ENCODE results near the gene SYT10.
"Not testable (repeated sequence)": the region's sequence is repeated elsewhere in the genome, so short reads cannot be mapped to it uniquely, and the experiment has no call there.

SYT10 gene, protein sequence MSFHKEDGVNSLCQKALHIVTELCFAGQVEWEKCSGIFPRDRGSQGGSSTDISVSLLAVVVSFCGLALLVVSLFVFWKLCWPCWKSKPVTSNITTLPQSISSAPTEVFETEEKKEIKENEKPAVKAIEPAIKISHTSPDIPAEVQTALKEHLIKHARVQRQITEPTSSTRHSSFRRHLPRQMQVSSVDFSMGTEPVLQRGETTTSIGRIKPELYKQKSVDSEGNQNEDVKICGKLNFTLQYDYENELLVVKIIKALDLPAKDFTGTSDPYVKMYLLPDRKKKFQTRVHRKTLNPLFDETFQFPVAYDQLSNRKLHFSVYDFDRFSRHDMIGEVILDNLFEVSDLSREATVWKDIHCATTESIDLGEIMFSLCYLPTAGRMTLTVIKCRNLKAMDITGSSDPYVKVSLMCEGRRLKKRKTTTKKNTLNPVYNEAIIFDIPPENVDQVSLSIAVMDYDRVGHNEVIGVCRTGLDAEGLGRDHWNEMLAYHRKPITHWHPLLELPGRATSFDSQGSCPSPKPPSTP

DNA sequence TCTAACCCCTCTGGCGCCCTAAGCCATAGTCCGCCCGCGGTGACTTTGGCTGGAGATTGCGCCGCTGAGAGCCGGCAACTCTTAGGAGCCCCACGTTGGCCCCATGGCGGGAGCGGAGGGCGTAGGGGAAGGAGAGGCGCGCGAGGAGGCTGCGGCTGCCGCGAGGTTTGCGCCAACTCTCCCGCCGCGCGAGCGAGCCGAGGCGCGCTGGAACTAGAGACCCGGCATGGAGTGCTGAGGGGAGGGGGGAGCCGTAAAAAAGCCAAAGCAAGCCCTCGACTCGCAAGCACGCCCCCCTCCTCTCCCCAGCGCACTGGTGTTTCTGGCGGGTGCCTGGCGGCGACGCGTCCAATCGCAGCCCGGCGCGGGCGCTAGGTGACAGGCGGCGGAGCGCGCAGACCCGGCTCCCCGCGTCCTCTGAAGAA is at the start of gene SYT10:
Gene SYT10 (minus strand): TSS at position 233 of the 425 bp plus-strand sequence. CDS start 297 bp downstream, outside the sequence.
- DNase-seq: peak in 11 of 51 donors; percentile 5 to 62 (median 15)

DNA sequence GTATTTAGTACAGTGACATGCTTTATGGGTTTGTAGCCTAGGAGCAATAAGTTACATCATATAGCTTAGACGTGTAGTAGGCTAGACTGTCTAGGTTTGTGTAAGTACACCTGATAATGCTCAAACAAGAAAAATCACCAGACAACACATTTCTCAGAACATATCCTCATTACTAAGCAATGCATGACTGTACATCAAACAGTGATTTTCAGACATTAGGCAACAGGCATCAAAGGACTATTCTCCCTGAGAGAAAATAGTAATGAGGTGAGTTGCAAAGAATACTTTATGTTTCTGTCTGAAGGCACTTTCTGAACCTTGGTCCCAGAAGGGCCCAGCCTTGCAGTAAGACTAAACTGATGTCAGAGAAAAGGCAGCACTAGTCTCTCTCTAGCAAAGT is 48.4 kb upstream of the SYT10 start:
- DNase-seq: no peak

DNA sequence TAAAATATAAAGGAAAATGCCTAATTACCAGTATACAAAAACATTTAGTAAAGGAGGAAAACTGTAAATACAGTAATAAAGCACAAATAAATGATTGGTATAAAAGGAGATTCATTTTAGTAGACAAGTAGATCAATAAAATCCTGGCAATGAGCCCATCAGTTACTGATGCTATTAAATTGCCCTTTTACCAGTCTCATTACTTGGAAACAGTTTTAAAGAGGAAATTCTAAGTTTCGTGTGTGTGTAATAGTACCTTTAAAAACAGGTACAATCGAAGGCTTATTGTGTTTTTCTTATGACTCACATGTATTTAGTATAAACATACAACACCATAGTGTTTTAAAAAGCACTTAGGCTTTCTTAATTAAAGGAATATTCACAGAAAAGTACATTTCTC is 46.4 kb upstream of the SYT10 start:
- no peak for DNase-seq

DNA sequence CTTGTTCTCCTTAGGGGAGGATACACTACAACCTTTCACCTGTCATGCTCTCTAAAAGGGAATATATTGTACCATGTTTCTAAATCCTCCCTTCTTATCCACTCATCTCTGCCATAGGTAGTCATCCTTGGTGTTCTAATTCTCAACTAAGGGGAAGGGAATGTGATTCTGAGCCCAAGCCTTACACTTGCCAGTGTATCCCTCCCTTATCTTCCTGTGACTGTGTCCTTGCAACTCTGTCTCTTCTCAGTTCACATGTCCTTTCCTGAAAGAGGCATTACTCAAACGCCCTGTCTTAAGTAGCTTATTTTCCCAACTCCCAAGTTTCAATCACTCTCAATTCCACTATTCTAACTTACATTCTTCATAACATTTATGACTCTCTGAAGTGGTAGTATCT is 44.5 kb upstream of the SYT10 start:
- DNase-seq: no peak

DNA sequence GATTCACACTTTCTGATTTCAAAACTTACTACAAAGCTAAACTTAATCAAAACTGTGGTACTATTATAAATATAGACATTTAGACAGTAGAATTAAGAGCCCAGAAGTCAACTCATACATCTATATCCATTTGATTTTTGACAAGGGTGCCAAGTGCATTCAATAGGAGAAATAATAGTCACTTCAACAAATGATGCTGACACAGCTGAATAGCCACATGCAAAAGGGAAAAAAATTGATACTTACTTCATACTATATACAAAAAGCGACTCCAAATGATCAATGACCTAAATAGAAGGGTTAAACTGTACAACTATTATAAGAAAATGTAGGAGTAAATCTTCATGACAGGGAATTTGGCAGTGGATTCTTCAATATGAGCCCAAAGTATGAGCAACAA is 40.7 kb upstream of the SYT10 start:
- DNase-seq: no peak

DNA sequence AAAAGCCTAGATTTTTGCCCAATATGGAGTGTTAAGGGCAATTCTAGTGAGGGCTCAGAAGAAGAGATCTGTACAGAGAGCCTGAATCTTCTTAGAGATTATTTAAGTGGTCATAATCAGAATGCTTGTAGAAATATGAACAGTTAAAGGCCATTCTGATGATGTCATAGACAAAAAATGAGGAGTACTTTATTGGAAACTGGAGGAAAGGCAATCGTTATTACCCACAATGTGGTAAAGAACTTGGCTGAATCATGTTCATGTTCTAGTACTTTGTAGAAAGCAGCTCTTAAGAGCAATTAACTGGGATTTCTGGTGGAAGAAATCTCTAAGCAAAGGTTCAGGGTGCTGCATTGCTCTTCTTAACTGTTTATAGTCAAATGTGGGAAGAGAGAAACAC is 36.4 kb upstream of the SYT10 start:
- DNase-seq: no peak

DNA sequence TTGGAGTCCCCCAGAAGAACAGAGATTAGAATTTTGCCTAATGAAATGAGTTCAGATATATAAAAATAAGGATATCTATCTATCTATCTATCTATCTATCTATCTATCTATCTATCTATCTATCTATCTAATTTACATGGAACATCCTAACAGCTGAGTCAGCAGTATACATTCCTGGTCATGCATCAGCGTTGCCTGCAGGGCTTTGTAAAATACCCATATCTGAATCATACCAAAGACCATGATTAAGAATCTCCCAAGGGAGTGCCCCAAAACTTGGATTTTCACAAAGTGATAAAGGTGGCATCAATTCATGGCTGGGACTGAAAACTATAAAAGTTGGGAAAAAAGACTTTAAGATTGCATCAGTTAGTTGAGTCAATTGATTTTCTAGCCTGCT is 32.7 kb upstream of the SYT10 start:
- DNase-seq: no peak

DNA sequence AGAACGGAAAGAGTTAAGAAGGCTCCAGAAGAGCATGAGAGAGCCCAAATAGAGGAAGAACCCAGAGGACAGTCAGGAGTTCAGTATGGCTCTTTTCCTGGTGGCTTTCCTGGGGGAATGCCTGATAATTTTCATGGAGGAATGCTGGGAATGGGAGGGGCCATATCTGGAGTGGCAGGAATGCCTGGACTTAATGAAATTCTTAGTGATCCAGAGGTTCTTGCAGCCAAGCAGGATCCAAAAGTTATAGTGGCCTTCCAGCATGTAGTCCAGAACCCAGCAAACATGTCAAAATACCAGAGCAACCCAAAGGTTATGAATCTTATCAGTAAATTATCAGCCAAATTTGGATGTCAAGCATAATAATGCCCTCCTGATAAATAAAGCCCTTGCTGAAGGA is 15.5 kb upstream of the SYT10 start:
- DNase-seq: no peak

DNA sequence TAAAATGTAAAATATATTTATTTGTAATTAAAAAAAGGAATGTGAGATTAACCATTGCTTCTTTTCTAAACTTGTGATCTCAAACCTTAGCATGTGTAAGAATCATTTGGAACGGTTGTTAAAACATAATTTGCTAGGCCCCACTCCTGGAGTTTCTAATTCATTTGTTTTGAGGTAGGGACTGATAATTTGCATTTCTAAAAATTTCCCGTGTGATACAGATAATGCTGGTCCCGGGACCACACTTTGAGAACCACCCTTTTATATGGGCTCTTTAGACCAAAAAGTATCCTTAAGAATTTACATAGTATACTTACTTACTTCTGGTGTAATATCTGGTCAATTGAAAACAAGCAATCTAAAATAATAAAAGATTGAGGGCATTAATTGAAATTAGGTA is 10.9 kb upstream of the SYT10 start:
- DNase-seq: no peak

DNA sequence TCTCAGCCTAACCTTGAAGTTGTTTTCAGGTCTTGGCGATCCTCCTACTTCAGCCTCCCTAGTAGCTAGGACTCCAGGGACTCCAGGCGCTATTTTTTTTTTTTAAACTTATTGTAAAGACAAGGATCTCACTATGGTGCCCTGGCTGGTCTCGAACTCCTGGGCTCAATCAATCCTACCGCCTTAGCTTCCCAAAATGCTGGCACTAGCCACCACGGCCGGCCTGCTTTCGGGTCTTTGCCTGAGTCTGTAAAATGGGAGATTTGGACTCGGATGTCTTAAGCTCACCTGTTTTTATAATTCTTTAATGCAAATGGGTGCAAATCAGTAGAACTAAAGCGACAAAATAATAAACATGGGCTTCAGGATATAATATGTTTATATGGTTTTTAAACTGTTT is 858 bp upstream of the SYT10 start:
- no peak for DNase-seq

DNA sequence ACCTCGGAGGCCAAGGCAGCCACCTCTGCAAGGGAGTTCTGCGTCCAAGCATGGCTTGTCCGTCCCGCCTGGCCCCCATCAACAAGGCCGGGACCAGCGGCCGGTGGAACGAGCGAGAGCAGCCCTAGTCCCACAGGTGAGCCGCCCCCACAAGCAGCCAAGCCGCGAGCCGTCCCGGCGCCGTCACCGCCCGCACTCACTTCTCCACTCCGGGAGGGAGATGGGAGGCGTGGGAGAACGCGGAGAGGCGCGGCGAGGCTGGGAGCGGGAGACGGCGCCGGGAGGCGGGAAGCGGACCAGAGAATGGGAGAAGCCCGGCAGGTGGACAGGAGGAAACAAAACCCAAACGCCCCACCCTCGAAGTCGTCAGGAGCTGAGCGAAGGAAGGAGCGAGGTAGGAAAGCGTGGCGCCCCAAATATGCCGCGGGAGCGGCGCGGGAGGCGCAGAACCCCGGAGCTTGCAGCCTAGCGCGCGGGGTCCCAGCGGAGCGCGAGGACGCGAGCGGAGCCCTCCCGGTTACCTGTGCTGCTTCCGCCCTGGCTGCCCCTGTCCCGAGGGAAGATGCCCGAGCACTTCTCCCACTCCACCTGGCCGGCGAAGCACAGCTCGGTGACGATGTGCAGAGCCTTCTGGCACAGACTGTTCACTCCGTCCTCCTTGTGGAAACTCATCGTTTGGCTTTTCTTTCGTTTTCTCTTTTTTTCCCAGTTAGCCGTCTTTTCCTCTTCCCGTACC is 600 bp downstream of the SYT10 start:
- peak in 4 of 51 donors; percentile 3 to 11 (median 8) for DNase-seq

DNA sequence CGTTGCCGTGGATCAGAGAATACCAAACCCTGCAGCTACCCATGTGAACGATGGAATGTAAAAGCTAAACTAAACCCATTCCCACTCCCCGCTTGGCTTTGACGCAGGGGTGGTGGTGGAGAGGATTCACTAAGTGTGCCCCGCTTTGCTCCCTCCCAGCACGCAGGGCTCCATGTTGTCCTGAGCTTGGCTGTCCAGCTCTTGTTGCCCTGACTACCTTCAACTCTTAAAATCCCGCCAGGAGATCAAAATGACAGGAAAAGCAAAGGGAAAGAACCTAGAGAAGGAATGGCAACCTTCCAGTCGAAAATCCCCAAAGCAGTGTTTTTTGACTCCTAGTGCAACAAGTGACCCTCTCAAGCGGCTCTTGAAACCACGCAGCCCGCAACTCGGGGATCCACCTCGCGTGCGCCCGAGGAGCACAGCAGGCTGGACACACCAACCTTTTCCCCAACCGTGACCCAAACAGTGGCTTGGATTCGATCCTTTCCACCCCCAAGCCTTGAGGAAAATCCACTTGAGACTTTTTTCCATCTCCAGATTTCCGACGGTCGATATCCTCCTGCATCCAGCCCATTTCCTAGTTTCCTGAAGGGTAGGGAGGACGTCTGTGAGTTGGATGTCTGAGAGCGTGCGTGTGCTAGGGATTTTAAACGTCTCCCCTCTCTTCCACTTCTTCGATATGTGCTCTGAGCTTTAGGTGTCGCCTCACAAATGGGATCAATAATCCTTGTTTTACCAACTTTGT is 1.4 kb downstream of the SYT10 start:
- DNase-seq: no peak

DNA sequence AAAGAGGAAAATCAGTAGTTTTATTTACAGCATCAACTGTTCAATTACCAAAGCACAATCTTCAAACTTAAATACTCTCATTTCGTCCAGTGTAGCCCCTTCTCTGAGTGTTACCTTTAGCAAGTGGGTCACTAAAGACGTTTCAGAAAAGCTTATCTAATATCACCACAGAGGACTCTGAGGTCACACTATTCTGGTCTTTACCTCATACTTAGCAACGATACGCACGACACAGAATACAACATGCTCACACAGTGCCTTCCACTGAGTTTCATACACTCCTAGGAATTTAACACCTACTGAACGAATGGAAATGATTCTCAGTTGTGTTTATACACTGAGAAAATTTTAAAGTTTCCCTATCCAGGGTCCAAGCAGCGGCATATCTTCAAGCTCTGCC is 2.0 kb downstream of the SYT10 start:
- no peak for DNase-seq

DNA sequence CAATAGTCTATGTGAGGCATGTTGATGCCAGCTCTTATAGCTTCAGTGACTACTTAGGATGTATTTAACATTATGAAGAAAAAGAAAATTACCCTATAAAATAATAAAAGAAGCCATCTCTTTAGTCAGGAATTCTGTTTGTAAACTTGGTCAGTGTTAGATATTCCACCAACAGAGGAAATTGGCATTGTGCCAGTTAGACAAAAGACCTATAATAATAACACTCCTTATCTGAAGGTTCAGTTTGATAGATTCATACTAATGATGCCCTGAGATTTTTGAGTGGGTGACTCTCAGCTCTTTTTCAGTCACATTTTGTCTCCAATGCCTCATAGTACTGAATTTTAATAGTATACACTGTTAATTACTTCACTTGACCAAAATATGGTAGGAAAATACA is 6.6 kb downstream of the SYT10 start:
- no peak for DNase-seq

DNA sequence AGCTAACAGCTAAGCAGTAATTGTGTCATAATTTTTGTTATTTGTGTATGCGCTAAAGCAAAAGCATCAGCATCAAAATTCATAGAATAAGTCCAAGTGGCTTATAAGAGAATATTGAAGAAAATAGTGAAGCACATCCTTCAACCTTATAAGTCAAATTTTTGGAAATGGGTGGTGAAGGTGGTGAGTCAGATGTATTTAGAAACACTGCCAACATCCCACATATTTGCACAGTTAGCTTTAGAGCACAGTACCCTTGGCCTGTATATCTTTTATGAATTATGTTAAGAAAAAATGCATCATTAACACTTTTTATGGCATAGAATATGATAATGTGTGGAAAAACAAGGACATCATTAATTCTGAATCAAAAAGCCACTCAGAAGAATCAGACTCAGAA is 8.0 kb downstream of the SYT10 start:
- no peak for DNase-seq

DNA sequence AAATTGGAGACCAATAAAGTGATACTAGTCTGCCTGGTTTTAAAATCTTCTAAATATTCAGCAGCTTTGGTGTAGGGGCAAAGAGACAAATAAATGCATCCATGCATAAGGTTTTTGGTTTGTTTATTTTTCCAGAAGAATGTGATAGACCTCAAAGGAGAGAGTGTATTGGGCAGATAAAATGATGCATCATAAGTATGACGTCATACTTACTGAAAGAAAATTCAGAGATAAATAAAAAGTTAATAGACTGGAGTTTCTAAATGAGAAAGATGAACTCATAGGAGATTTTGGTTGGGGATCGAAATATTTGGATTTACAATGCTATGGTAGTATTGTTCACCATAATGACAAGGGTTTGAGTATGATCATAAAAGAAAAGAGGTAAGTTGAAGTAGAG is 10.2 kb downstream of the SYT10 start:
- DNase-seq: no peak

DNA sequence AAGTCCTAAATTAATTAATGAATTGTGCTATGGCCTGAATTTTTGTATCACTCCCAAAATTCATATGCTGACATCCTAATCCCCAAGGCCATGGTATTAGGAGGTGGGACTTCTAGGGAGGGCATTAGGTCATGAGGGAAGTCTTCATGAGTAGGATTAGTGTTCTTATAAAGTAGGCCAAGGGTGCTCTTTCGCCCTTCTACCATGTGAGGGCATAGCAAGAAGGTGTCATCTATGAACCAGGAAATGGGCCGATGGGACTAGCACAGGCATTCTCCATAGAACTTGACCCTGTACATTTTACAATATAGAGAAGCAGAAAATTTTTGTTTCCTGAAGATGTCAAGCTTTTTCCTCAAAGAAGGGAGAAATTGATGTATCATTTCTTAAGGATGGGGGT is 12.5 kb downstream of the SYT10 start:
- no peak for DNase-seq

DNA sequence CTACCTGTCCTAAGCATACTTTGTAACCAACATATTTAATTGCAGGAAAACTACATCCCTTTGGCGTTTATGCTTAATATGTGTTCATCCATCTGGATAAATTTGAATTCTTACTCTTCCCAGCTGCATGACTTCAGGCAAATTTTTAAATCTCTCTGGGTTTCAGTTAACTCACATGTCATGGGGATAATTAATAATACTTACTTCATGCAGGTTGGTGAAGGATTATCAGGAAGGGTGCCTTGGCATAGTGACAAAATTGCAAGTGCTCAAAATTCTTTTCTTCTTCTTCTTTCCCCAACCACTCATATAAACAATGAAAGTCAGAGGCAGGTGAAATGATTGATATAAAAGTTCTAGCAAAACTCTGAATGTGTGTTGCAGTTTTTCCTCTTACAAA is 15.9 kb downstream of the SYT10 start:
- DNase-seq: no peak

DNA sequence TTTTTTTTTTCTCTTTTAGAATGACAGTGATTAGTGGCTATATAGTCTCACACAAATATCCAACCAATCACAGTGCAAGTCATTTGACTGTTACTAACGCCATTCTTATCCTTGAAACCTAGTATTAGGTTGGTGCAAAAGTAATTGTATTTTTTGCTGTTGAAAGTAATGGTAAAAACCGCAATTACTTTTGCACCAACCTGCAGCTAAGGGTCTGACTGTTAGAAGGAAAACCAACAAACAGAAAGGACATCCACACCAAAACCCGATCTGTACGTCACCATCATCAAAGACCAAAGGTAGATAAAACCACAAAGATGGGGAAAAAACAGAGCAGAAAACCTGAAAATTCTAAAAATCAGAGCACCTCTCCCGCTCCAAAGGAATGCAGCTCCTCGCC is 27.2 kb downstream of the SYT10 start:
- not testable (repeated sequence) for DNase-seq

DNA sequence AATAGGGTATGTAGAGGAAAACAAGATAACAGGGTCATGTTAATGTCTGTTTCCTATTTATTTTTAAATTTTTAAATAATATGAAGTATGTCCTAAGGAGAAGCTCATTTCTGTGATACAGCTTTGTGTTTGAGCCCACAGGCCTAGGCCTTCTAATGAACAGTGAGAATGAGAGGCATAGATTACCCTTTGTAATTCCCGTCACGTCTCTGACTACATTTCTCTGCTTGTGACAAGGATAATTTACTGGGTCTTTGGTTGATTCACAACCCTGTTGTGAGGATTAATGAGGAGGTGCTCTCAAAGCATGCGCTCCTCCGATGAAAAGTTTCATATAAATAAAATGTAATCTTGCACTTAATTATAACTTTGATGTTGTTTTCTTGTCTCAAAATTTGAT is 56.1 kb downstream of the SYT10 start:
- no peak for DNase-seq

DNA sequence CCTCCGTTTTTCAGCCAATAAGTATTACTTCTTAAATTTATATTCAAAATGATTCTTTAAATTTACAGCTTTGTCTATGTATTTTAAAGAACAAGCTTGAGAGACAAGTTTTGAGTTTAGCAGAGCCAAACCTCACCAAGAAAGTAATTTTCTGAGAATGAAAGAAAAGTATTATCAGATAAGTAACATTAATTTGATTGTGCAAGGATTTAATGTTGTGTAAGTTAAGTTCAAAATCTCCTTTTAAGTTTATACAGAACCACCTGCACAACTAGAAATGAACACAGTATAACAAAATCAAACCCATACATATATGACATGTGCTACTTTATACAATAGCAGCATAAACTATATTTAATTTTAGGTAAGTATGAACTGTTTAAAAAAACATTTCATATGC is 63.5 kb downstream of the SYT10 start:
- DNase-seq: no peak

DNA sequence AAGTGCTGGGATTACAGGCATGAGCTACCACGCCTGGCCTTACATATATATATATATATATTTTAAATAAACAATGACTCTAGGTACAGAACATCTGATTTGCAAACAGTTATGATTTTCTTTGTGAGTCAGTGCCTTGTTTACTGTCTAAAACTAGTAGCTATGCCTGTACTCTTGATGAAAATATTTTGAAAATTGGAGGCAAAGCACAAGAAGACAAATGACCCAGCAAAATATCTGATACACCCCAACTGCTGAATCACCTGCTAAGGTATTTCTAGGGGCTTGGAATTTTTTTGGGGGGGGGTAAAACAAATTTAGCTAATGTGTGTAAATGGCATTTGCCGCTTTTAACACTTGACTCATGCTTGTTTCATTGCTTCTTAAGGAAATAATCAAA is 69.3 kb downstream of the SYT10 start:
- no peak for DNase-seq

Data from hypothalamus (tissue), 51 donors.